Measurements from ENCODE around the gene FAM114A1.

DNA sequence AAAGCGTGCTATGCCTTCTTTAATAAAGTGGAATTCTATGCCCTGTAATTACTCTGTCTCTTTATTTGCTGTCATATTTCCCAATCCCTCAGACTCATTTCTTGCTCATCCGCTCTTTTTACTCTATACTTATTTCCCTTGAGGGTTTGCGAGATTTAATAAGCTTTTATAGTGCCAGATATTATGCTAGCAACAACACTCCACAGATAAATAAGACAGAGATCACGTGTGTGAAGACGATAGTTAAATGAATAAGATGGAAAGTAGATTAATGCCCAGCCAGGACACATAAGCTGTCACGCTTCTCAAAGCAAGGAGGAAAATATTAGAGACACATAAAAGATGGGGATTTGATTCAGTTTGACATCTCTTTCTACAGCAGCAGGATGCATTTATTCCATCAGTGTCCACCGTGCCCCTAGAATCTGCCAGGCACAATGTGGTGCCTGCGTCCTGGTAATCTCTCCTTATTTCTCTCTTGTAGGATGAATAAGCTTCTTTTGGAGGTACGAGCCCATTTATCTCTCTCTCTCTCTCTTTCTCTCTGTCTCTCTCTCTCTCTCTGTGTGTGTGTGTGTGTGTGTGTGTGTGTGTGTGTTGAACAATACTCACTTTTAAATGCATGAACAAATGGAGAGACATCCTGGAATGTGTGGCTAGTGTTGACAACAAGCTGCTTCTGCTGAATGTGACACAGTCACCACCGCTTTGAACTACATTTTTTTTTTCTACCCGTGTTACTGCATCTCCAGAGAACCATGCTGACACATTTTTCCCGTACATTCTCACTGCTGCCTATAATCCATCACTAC lies 116.4 kb downstream of the FAM114A1 start:
- TF ChIP-seq YY1 (IDR thresholded peaks at IDR 0.05; ENCODE audit: insufficient read depth, insufficient read length) (no peak), SUZ12 (IDR thresholded peaks at IDR 0.05; ENCODE audit: extremely low read depth, insufficient read depth, insufficient read length) (no peak), ZNF274 (IDR thresholded peaks at IDR 0.05; ENCODE audit: low read depth, low read length) (no peak)

All from NT2/D1 (cell line).